Fibroblast of the aortic adventitia (primary cell): ENCODE data around the gene MAGI2. TPM values are rescaled to one million over a fixed set of nuclear protein-coding genes. Genes with fewer than 3 reads are reported as not detected.
A peak's percentile ranks its signal among the peaks of the same experiment; 100 is the strongest.

Experiments
- DNase-seq: peaks from one replicate; pipeline ENCODE4 v3.0.0-alpha.2; 2010; ENCODE audit warnings: low read depth
- H3K4me3 ChIP-seq: 2 replicates; pipeline ENCODE4 v1.5.1; 2011; ENCODE audit warnings: low read depth, mild to moderate bottlenecking, control low read depth, low read length, moderate library complexity
- total RNA-seq: library from RNA; depleted of rRNA; stranded (reverse); fragments of >200 nt; gene quantifications from 2 replicates; pipeline ENCODE4 v1.2.3, GENCODE V29; 2012; ENCODE audit warnings: low replicate concordance
- TF ChIP-seq, protein P1 (sequence below): IDR thresholded peaks from 2 replicates; pipeline ENCODE4 v1.5.1; 2011; ENCODE audit warnings: mild to moderate bottlenecking, low read length, control low read depth, inconsistent platforms; ENCODE audit not compliant: insufficient read depth

Gene MAGI2
- total RNA-seq, 1 donor, result 25.5 TPM

DNA sequence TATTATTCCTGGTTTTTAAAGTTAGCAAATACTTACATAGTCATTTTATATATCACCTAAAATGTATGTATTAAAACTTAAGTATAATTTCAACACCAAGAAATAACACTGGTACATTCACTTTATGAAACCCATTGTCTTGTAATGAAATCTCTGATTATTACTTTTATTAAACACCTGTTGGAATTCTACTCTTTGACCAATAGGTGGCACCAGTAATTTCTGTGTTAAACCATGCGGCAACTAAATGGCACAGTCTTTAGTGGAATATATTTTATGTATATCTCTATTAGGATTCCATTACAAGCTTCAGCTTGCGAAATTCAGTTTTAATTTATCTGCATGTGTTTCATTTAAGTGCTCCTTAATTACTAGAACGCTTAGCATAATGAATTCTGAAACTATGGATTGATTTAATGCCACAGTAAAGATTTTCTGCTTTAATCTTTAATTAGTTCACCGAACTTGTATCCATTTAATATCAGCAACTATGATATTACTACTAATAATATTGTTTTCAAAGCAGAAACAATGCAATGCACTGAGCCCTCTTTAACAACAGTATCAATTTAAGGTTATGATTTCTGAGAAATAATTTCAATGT lies 181.3 kb downstream of the MAGI2 start:
- TF ChIP-seq, protein P1, sequence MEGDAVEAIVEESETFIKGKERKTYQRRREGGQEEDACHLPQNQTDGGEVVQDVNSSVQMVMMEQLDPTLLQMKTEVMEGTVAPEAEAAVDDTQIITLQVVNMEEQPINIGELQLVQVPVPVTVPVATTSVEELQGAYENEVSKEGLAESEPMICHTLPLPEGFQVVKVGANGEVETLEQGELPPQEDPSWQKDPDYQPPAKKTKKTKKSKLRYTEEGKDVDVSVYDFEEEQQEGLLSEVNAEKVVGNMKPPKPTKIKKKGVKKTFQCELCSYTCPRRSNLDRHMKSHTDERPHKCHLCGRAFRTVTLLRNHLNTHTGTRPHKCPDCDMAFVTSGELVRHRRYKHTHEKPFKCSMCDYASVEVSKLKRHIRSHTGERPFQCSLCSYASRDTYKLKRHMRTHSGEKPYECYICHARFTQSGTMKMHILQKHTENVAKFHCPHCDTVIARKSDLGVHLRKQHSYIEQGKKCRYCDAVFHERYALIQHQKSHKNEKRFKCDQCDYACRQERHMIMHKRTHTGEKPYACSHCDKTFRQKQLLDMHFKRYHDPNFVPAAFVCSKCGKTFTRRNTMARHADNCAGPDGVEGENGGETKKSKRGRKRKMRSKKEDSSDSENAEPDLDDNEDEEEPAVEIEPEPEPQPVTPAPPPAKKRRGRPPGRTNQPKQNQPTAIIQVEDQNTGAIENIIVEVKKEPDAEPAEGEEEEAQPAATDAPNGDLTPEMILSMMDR, result peak; percentile 63
- DNase-seq, result peak; percentile 74
- H3K4me3 ChIP-seq, result no peak overlapping the region

DNA sequence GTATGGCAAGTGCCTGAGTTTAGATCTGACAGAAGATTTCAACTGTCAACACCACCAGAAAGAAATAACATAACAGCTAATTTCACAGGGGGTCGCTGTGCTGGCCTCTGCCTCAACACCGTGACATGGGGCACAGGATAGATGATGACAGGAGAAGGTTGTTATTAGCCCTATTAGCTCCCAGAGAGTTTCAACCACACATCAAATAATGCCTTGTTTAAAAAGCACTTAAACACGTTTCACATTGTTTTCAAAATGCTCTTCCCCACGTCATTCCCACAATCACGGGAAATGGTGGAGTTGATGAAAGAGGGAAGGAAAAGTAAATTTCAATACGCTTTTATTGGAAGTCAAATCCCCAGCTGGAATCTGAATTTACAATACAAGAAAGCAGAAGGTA lies 184.7 kb downstream of the MAGI2 start:
- TF ChIP-seq, protein P1, result no peak
- DNase-seq, result no peak
- H3K4me3 ChIP-seq, result no peak overlapping the region

DNA sequence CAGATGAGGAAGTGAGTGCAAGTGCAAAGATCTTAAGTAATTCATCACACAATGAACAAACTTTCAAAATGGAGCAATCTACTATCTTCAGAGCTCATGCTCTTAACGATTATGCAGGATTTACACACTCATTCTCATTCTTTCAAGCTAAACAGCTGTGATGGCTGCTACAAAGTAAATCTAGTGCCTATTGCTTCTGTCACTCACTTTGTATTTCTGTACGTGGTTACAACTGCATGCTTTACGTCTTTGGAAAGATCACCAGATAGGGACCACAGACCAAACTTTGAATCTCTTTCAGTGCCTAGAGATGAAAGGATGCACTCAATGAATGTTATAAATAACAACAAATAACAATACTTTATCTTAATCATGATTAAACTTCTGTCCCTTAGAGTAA lies 194.6 kb downstream of the MAGI2 start:
- H3K4me3 ChIP-seq, result no peak overlapping the region

DNA sequence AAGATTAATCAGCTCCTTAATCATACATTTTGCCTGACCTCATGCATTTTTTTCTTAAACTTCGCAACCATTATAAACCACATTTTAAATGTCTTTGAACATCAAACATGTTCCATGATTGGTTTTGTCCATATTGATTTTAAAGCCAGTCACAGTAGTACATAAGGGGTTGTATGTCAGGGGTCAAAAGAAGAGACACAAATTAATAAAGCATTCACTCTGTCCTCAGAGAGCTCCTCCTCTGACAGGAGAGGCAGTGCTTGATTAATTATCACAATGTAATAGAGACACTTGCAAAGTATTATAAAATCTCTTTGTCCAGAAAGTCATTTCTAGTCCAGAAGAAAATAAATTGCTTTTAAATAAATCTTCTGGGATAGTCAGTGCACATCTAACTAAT lies 195.5 kb downstream of the MAGI2 start:
- TF ChIP-seq, protein P1, result no peak
- no peak overlapping the region for H3K4me3 ChIP-seq
- no peak for DNase-seq

More for the DNA sequence above, 194.6 kb downstream of the MAGI2 start:
- TF ChIP-seq, protein P1, result no peak
- no peak for DNase-seq

DNA sequence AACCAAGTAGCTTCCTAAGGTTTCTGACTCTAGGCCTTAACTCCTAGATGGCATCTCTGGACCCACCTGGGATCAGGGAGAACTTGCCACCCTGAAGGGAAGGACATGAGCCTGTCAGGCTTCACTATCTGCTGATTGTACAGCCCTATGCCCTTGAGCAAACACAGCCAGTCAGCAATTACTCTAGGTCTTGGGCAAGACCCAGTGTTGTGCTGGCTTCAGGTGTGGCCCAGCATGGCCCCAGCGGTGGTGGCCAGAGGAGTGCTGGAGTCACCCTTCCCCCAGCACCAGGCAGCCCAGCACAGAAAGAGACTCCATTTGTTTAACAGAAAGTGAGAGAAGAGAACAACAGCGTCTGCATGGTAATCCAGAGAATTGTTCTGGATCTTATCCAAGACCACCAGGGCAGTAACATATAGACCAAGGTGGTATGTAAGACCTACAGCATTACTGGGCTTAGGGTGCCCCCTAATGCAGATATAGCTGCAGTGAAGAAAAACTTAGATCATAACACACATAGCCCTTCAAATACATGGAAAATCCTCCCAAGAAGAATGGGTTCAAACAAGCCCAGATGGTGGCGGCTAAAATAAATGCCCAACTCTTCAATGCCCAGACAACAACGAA lies 207.7 kb downstream of the MAGI2 start:
- H3K4me3 ChIP-seq, result no peak overlapping the region
- no peak for DNase-seq
- TF ChIP-seq, protein P1, result no peak

DNA sequence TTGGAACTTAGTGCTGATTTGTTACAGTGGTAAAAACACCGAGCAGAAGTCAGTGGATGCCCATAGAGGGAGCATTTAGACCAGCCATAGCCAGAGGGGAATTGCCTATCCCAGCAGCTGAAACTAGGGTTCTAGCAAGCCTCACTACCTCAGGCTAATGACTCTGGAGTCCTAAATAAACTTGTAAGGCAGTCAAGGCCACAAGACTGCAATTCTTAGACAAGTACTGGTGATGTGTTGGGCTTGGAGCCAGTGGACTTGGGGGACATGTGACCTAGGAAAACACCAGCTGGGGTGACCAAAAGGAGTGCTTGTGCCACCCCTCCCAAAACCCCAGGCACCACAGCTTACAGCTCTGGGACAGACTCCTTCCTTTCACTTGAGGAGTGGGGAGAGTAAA lies 209.0 kb downstream of the MAGI2 start:
- H3K4me3 ChIP-seq, result no peak overlapping the region
- DNase-seq, result no peak
- TF ChIP-seq, protein P1, result no peak
